Tibial nerve (tissue), 4 donors: Measurements from ENCODE around the gene JRKL. TPM values are rescaled to one million over a fixed set of nuclear protein-coding genes. Genes with fewer than 3 reads are reported as not detected.

ENCODE experiments used
- DNase-seq, 2 donors: peaks; one replicate each; pipeline ENCODE4 v3.0.0-alpha.2; 2019; ENCODE audit warnings: low spot score in 2 of 2
- H3K27ac ChIP-seq, 4 donors: fragments of 200-600 bp; sonication (generic) in 3 of 4; one replicate each; pipeline ENCODE4 v1.5.1; 2017 to 2019; ENCODE audit warnings: mild to moderate bottlenecking in 1 of 4
- H3K27me3 ChIP-seq, 2 donors: fragments of 200-600 bp; sonication (generic) in 1 of 2; one replicate each; pipeline versions ENCODE4 v1.5.1 to v1.6.0; 2017 to 2019
- H3K36me3 ChIP-seq, 3 donors: fragments of 200-600 bp; sonication (generic); one replicate each; pipeline ENCODE4 v1.5.1; 2018 to 2019
- H3K4me1 ChIP-seq, 4 donors: fragments of 200-600 bp; sonication (generic) in 3 of 4; one replicate each; pipeline ENCODE4 v1.5.1; 2017 to 2019
- H3K4me3 ChIP-seq, 4 donors: fragments of 200-600 bp; sonication (generic) in 3 of 4; one replicate each; pipeline ENCODE4 v1.5.1; 2017 to 2019; ENCODE audit warnings: mild to moderate bottlenecking in 1 of 4, moderate library complexity in 1 of 4
- H3K9me3 ChIP-seq, 4 donors: fragments of 200-600 bp; sonication (generic) in 3 of 4; one replicate each; pipeline ENCODE4 v1.5.1; 2017 to 2019
- CTCF ChIP-seq, 5 experiments: fragments of 200-600 bp in 3 of 5; fragments of 450-650 bp in 2 of 5; sonication (generic) in 3 of 5; IDR thresholded peaks; one replicate each; pipeline ENCODE4 v1.5.1; 2016 to 2019; ENCODE audit warnings: antibody characterized with exemption in 5 of 5, mild to moderate bottlenecking in 3 of 5, moderate library complexity in 2 of 5
- EP300 ChIP-seq, 2 donors: sonication (generic); formaldehyde crosslinking; IDR thresholded peaks; one replicate each; pipeline ENCODE4 v1.6.1; 2017; ENCODE audit warnings: antibody characterized with exemption in 2 of 2, mild to moderate bottlenecking in 1 of 2
- POLR2A ChIP-seq, 2 donors: fragments of 450-650 bp; IDR thresholded peaks; one replicate each; pipeline ENCODE4 v1.6.1; 2017; ENCODE audit warnings: antibody characterized with exemption in 2 of 2, mild to moderate bottlenecking in 2 of 2, moderate library complexity in 2 of 2
- WGBS, 2 donors: methylation state at CpG; one replicate each; pipeline ENCODE4 v1.1.5; 2018; 5-methylcytosine and 5-hydroxymethylcytosine counted together
- total RNA-seq, 4 donors: library from RNA; depleted of rRNA; stranded (reverse); fragments of >200 nt; gene quantifications; one replicate each; pipeline ENCODE4 v1.1.0, GENCODE V29; 2016

The JRKL gene
- total RNA-seq, 4 donors from 2014 or later = 5.9 to 10.5 (median 8.2) TPM

GRCh38 chr11:96365493-96365892 lies 24.3 kb upstream of the JRKL start:
- TF ChIP-seq EP300 (IDR thresholded peaks at IDR 0.05) (no peak), POLR2A (IDR thresholded peaks at IDR 0.05) (no peak), CTCF (IDR thresholded peaks at IDR 0.05) (no peak)
- H3K27ac ChIP-seq = no peak overlapping the region
- H3K4me1 ChIP-seq = no peaks in the 10 kb centered on the region
- 54 to 73% methylated on average over 1 of the region's 1 CpG for WGBS, 2 donors
- H3K36me3 ChIP-seq = peaks cover 0 to 62% (median 0%) of the 10 kb centered on the region in 3 donors
- H3K27me3 ChIP-seq = no peaks in the 10 kb centered on the region
- H3K9me3 ChIP-seq = peaks cover 0 to 4% (median 0%) of the 10 kb centered on the region in 4 donors
- H3K4me3 ChIP-seq = no peak overlapping the region
- DNase-seq = no peak

GRCh38 chr11:96366024-96366423 lies 23.8 kb upstream of the JRKL start:
- Histone ChIP-seq H3K9me3 (peaks cover 0 to 4% (median 0%) of the 10 kb centered on the region in 4 donors), H3K27me3 (no peaks in the 10 kb centered on the region), H3K4me3 (no peak overlapping the region), H3K4me1 (no peaks in the 10 kb centered on the region), H3K27ac (no peak overlapping the region), H3K36me3 (peaks cover 0 to 64% (median 0%) of the 10 kb centered on the region in 3 donors)
- WGBS, 2 donors = 86 to 94% methylated on average over 1 of the region's 1 CpG
- no peak for DNase-seq
- no peak for TF ChIP-seq CTCF (IDR thresholded peaks at IDR 0.05)

- H3K27ac ChIP-seq = no peak overlapping the region
- TF ChIP-seq POLR2A (IDR thresholded peaks at IDR 0.05) = no peak
- TF ChIP-seq CTCF (IDR thresholded peaks at IDR 0.05) = no peak
- no peak for TF ChIP-seq EP300 (IDR thresholded peaks at IDR 0.05)
- no peaks in the 10 kb centered on the region for H3K4me1 ChIP-seq
- no peaks in the 10 kb centered on the region for H3K27me3 ChIP-seq
- peaks cover 0 to 66% (median 0%) of the 10 kb centered on the region in 3 donors for H3K36me3 ChIP-seq
- H3K9me3 ChIP-seq = peaks cover 0 to 4% (median 0%) of the 10 kb centered on the region in 4 donors
- 88 to 90% methylated on average over 2 of the region's 2 CpGs for WGBS, 2 donors
- no peak overlapping the region for H3K4me3 ChIP-seq
- DNase-seq = no peak
Measured at GRCh38 chr11:96367342-96367741, 22.5 kb upstream of the JRKL start.

- Histone ChIP-seq H3K27ac (no peak overlapping the region), H3K36me3 (peaks cover 0 to 44% (median 0%) of the 10 kb centered on the region in 3 donors), H3K4me1 (no peaks in the 10 kb centered on the region), H3K9me3 (no peaks in the 10 kb centered on the region), H3K4me3 (no peak overlapping the region), H3K27me3 (no peaks in the 10 kb centered on the region)
- no peak for TF ChIP-seq POLR2A (IDR thresholded peaks at IDR 0.05)
- TF ChIP-seq CTCF (IDR thresholded peaks at IDR 0.05) = no peak
- TF ChIP-seq EP300 (IDR thresholded peaks at IDR 0.05) = no peak
- 87 to 91% methylated on average over 4 of the region's 4 CpGs for WGBS, 2 donors
- DNase-seq = no peak
Measured at GRCh38 chr11:96373826-96374225, 16.0 kb upstream of the JRKL start.

GRCh38 chr11:96376796-96377195 lies 13.0 kb upstream of the JRKL start:
- TF ChIP-seq EP300 (IDR thresholded peaks at IDR 0.05) = no peak
- TF ChIP-seq CTCF (IDR thresholded peaks at IDR 0.05) = no peak
- TF ChIP-seq POLR2A (IDR thresholded peaks at IDR 0.05) = no peak
- Histone ChIP-seq H3K4me3 (no peak overlapping the region), H3K36me3 (peaks cover 0 to 28% (median 0%) of the 10 kb centered on the region in 3 donors), H3K27me3 (no peaks in the 10 kb centered on the region), H3K9me3 (no peaks in the 10 kb centered on the region), H3K4me1 (no peaks in the 10 kb centered on the region), H3K27ac (no peak overlapping the region)
- no peak for DNase-seq
- 89 to 93% methylated on average over 1 of the region's 1 CpG for WGBS, 2 donors
